ENCODE measurements around the gene PDXP.

DNA sequence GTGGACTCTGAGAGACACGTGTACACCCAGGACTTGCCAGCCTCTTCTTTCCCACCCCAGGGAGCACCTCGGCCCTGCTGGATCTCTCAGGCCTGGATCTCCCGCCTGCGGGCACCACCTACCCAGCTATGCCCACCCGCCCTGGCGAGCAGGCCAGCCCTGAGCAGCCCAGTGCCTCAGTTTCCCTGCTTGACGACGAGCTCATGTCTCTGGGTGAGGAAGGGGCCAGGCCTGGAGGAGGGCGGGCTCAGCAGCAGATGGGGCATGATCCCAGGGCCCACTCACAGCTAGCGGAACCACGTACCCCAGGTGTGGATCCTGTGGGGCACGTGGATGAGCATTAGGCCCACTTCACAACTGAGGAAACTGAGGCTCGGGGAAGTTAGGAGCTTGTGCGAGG, 32.8 kb upstream of the PDXP start:
- TF ChIP-seq, protein P1, sequence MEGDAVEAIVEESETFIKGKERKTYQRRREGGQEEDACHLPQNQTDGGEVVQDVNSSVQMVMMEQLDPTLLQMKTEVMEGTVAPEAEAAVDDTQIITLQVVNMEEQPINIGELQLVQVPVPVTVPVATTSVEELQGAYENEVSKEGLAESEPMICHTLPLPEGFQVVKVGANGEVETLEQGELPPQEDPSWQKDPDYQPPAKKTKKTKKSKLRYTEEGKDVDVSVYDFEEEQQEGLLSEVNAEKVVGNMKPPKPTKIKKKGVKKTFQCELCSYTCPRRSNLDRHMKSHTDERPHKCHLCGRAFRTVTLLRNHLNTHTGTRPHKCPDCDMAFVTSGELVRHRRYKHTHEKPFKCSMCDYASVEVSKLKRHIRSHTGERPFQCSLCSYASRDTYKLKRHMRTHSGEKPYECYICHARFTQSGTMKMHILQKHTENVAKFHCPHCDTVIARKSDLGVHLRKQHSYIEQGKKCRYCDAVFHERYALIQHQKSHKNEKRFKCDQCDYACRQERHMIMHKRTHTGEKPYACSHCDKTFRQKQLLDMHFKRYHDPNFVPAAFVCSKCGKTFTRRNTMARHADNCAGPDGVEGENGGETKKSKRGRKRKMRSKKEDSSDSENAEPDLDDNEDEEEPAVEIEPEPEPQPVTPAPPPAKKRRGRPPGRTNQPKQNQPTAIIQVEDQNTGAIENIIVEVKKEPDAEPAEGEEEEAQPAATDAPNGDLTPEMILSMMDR (conservative IDR thresholded peaks at IDR 0.05; ENCODE audit: low read depth, low read length) = no peak
- TF ChIP-seq RCOR1 (IDR thresholded peaks at IDR 0.05; ENCODE audit: insufficient replicate concordance, low read length) = no peak
- no peak for TF ChIP-seq MAFK (IDR thresholded peaks at IDR 0.05; ENCODE audit: low read depth, low read length)
- TF ChIP-seq RAD21 (IDR thresholded peaks at IDR 0.05; ENCODE audit: low read length) = no peak
- TF ChIP-seq RFX5 (IDR thresholded peaks at IDR 0.05; ENCODE audit: low read depth, low read length) = no peak
- no peak for TF ChIP-seq MAZ (IDR thresholded peaks at IDR 0.05; ENCODE audit: borderline replicate concordance, low read depth, low read length)
- TF ChIP-seq CEBPB (IDR thresholded peaks at IDR 0.05; ENCODE audit: low read depth, low read length) = no peak
- no peak for TF ChIP-seq NFE2L2 (IDR thresholded peaks at IDR 0.05; ENCODE audit: low read depth, low read length)
